ENCODE data around the gene FIS1. TPM values are rescaled to one million over a fixed set of nuclear protein-coding genes. Genes with fewer than 3 reads are reported as not detected.

FIS1 gene
- total RNA-seq, 4 donors from 2014 or later, result 227 to 315 (median 248) TPM

DNA sequence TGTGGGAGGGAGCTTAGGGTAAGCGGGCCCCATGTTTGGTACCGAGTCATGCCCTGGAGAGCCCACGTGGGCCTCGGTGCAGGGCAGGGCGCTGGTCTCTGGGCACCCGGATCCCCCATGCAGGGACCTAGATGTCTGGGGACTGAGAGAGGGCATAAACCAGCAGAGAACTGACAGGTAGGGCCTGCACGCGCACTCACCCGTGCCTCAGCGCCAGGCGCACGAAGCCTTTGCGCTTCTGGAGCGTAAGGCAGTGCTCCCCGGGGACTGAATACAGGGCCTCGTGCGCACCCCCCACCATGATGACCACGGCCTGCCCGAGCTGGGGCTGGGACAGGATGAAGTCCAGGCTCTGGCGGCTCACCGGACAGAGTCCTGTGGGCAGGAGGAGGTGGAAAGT is 46.9 kb downstream of the FIS1 start:
- no CpG with 5 or more reads among the region's 21 CpGs for WGBS, 2 donors (ENCODE audit: low coverage in 1 of 2)
- Histone ChIP-seq H3K27me3 (peaks cover 97% of the 10 kb centered on the region), H3K4me1 (peaks cover 0 to 11% (median 8%) of the 10 kb centered on the region in 3 donors), H3K36me3 (no peaks in the 10 kb centered on the region), H3K27ac (no peak overlapping the region), H3K9me3 (no peaks in the 10 kb centered on the region), H3K4me3 (no peak overlapping the region)
- TF ChIP-seq POLR2A (IDR thresholded peaks at IDR 0.05), result no peak
- TF ChIP-seq CTCF (IDR thresholded peaks at IDR 0.05), result no peak
- TF ChIP-seq EP300 (IDR thresholded peaks at IDR 0.05), result no peak
- TF ChIP-seq POLR2AphosphoS5 (IDR thresholded peaks at IDR 0.05), result no peak
- ATAC-seq, result no peak

DNA sequence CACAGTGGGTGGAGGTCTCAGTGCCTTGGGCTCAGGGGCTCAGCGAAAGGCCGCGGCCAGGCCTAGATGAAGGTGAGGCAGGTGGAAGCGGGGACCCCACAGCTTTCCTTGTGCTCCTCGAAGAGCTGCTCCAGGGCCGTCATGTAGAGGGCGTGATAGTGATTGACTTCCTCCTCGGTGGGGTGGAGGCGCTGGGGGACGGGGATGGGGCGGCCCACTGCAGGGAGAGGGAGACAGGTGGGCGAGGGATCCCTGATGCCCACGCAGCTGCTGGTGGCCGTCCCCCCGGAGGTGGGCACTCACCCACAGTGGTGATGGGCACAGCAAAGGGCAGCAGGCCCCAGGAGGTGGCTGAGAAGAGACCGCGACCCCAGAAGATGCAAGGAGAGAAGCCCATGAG is 49.0 kb downstream of the FIS1 start:
- Histone ChIP-seq H3K27me3 (peaks cover 76% of the 10 kb centered on the region), H3K4me3 (no peak overlapping the region), H3K9me3 (no peaks in the 10 kb centered on the region), H3K27ac (no peak overlapping the region), H3K36me3 (no peaks in the 10 kb centered on the region), H3K4me1 (peaks cover 0 to 6% (median 0%) of the 10 kb centered on the region in 3 donors)
- no peak for TF ChIP-seq EP300 (IDR thresholded peaks at IDR 0.05)
- no CpG with 5 or more reads among the region's 17 CpGs for WGBS, 2 donors (ENCODE audit: low coverage in 1 of 2)
- ATAC-seq, result no peak

Small RNA genes lying within 50 kb of the gene (small RNA-seq; reads per million reads assigned to genes)
- 0 reads per million in 4 donors for gene RNU6-1104P

Other genes with a start within 250 kb of the FIS1 start
- under 1 TPM in 1 of 4 donors, not detected in 3; 0.08 TPM for gene MUC17, start 225.0 kb downstream of the FIS1 start, total RNA-seq
- 10 to 100 TPM; 15.0 to 26.4 (median 23.0) TPM for gene TRIM56, start 159.6 kb downstream of the FIS1 start, total RNA-seq
- 10 to 100 TPM in 3 of 4 donors, 1 to 10 TPM in 1; 5.4 to 75.3 (median 19.6) TPM for gene SERPINE1, start 118.0 kb downstream of the FIS1 start, total RNA-seq
- gene AP1S1, start 90.6 kb downstream of the FIS1 start, total RNA-seq, result 10 to 100 TPM; 21.9 to 69.5 (median 34.3) TPM
- under 1 TPM in 2 of 4 donors, not detected in 2; 0.25 to 0.27 TPM for gene VGF, start 79.5 kb downstream of the FIS1 start, total RNA-seq
- gene NAT16, start 64.8 kb downstream of the FIS1 start, total RNA-seq, result not detected
- not detected for gene MOGAT3, start 44.0 kb downstream of the FIS1 start, total RNA-seq
- 10 to 100 TPM; 35.0 to 51.3 (median 43.6) TPM for gene PLOD3, start 27.5 kb downstream of the FIS1 start, total RNA-seq
- 10 to 100 TPM; 76.2 to 97.8 (median 88.6) TPM for gene ZNHIT1, start 26.9 kb downstream of the FIS1 start, total RNA-seq
- 1 to 10 TPM; 4.4 to 6.8 (median 5.0) TPM for gene CLDN15, start 7.3 kb downstream of the FIS1 start, total RNA-seq
- 10 to 100 TPM; 23.5 to 40.8 (median 28.1) TPM for gene IFT22, start 76.7 kb upstream of the FIS1 start, total RNA-seq
- gene COL26A1, start 117.8 kb upstream of the FIS1 start, total RNA-seq, result not detected